Ureter (tissue), 1 donor: ENCODE measurements around the gene ADCY9. TPM values are rescaled to one million over a fixed set of nuclear protein-coding genes. Genes with fewer than 3 reads are reported as not detected.
"Not testable (repeated sequence)": the region's sequence is repeated elsewhere in the genome, so short reads cannot be mapped to it uniquely, and the experiment has no call there.

ENCODE experiments used
- DNase-seq: peaks from one replicate; pipeline ENCODE4 v3.0.0-alpha.2; 2020; ENCODE audit warnings: low spot score
- total RNA-seq: library from RNA; stranded (reverse); gene quantifications from one replicate; pipeline ENCODE4 v1.2.4, GENCODE V29; 2023
- donor health status: DM: yes; HTN: yes; CAD: no.

Gene ADCY9
- 23.3 TPM for total RNA-seq

DNA sequence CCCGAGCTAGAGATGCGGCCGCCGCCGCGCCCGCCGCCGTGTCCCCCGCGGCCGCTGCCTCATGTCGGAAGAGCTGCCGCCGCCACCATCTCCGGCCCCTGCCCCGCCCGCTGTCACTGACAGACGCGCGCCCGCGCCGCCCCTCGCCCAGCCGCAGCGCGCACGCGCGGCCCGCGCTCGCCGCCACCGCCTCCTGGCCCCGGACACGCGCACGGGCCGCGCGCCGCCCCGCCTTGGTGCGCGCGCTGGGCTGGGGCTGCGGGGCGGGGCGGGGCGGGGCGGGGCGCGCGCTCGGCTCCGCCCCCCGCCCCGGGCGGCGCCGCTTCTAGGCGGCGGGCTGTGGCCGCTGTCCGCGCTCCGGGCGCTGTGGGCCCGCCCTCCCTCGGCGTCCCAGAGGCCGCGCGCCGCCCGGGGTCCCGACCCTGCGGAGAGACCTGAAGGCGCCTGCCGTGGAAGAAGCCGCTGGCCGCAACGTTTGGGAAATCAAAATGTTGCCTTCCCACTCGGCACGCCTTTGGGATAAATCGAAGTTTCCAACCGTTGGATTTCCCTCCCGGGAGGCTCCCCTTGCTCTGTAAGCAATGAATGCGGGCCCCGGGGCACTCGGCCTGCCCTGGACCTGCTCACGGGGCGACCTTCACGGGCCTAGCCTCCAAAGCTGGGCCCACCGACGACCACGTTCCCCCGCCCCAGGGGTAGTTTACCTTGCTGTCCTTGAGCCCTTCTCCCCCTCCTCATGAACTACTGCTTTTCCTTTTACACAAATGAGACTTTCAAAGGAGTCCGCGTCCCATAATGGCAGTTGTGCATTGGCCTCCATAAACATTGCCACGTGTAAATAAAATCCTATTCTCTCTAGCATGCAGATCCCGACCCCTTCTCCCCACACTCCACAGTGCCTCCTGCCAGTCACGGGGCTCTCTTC, at the start of gene ADCY9:
TSS of gene ADCY9 (minus strand) at position 118 of the 925 bp plus-strand sequence. CDS start 1,000 bp downstream, outside the sequence.
- peak; percentile 69 for DNase-seq

DNA sequence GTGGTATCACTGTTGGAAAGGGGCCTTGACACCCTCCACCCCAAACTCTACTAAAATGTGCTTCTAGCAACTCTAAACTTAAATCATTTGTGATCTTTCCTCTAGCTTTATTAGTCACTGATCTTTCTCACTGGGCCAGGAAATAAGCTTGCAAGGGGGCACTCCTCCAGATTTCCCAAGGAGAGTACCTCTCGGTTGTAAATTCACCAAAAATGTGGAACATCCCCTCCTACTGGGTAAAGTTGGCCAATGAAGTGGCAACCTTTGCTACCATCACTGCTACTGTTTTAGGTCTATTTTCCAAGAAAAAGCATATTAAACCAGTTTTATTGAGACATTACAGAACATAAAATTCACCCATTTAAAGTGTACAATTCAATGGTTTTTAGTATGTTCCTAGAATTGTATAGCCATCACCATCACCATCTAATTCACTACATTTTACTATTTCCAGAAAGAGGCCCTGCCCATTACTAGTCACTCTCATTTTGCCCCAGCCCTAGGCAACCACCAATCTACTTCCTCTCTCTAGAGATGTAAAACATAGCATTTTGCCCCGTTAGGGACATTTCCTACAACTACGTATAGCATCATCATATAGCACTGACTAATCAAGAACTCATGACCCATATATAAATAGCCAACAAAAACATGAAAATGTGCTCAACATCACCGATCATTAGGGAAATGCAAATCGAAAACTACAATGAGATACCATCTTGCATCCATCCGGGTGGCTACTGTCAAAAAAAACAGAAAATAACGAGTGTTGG, 44.6 kb upstream of the ADCY9 start:
- DNase-seq: no peak

GRCh38 chr16:4159726-4160125, 43.5 kb upstream of the ADCY9 start:
- no peak for DNase-seq

- DNase-seq: no peak
Measured at GRCh38 chr16:4158143-4159093, 42.2 kb upstream of the ADCY9 start.

- no peak for DNase-seq
Measured at GRCh38 chr16:4157376-4157825, 41.2 kb upstream of the ADCY9 start.

GRCh38 chr16:4156503-4156902, 40.3 kb upstream of the ADCY9 start:
- DNase-seq: not testable (repeated sequence)

- DNase-seq: not testable (repeated sequence)
Measured at GRCh38 chr16:4153364-4153763, 37.1 kb upstream of the ADCY9 start.

DNA sequence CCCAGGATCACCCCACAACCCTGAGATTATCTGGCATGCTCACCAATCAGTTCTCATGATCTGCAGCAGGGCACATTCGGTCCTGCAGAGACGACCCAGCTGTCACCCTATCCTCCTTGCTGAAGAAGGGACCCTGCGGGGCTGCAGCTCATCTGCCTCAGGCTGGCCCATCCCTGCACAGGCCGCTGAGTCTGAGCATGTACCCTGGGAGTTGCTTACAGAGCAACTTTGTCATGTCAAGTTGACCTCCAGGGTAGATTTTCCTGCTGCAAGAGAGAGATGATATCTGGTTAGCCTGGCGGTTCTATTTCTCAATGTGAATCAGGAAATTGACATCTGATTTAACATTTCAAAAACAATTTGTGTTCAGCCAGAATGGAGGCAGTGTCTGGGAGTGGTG, 36.0 kb upstream of the ADCY9 start:
- no peak for DNase-seq

- no peak for DNase-seq
Measured at GRCh38 chr16:4147236-4147635, 31.0 kb upstream of the ADCY9 start.

DNA sequence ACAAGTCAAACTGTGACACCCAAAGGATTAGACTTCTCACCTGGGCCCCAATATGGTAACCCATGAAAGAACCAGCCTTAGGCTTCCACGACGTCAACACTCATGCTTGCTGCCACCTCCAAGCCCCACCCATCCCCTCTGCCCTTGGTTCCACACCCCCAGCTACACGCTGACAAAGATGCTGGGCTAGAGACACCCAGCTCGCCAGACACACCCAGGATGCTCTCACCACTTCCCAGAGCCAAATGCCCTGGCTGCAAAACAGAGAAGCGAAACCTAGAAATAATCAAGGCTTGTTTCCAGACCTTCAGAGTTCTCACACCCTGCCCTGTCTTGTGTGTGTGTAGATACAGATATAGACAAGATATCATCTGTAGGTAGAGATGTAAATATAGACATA, 26.0 kb upstream of the ADCY9 start:
- no peak for DNase-seq

DNA sequence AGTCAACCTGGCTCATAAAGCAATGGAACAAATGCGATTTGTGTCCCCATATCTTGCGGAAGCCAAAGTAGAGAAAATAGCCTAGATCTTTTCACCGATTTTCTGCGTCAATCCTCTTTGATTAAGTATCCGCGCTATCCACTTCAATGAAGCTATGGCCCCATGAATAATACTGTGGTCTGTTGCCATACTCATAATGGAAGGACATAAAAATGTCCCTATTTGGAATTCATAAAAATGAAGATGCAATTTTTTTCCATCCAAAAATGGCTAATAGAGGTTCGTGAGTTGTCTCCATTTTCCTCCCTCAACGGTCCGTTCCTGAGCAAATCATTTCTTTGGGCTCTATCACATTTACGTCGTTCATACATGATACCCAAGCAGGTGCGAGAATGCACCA, 25.4 kb upstream of the ADCY9 start:
- no peak for DNase-seq

GRCh38 chr16:4140652-4141051, 24.4 kb upstream of the ADCY9 start:
- peak; percentile 54 for DNase-seq

GRCh38 chr16:4139968-4140367, 23.7 kb upstream of the ADCY9 start:
- DNase-seq: no peak

DNA sequence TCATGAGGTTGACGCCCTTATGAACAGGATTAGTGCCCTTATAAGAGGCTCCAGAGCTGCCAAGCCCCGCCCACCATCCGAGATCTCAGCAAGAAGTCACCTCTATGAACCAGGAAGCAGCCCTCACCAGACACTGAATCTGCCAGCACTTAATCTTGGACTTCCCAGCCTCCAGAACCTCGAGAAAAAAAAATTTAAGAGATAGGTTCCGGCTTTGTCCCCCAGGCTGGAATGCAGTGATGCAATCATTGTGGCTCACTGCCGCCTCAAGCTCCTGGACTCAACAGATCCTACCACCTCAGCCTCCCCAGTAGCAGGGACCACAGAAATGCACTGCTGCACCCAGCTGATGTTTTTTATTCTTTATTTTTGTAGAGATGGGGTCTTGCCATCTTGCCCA, 22.5 kb upstream of the ADCY9 start:
- no peak for DNase-seq

- DNase-seq: no peak
Measured at GRCh38 chr16:4137438-4137837, 21.2 kb upstream of the ADCY9 start.

GRCh38 chr16:4136229-4136813, 20.1 kb upstream of the ADCY9 start:
- DNase-seq: peak; percentile 54

GRCh38 chr16:4135537-4135936, 19.3 kb upstream of the ADCY9 start:
- DNase-seq: no peak

GRCh38 chr16:4133897-4134372, 17.7 kb upstream of the ADCY9 start:
- DNase-seq: no peak

DNA sequence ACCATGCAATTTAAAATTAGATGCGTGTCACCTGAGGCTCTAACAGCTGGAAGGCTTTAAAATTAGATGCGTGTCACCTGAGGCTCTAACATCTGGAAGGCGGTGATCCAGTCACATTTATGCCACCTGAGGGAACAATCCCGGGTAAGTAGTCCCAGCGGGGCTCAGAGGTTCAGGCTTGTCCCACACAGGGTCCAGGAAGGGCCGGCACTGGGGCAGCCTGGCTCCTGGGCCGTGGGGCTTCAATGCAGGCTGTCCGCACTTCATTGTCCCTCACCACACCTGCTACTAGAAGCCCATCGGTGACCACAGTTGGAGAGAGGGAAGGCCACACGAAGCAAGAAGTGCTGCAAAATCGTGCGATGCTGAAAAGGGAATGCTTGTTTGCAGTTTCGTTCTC, 15.4 kb upstream of the ADCY9 start:
- DNase-seq: no peak

DNA sequence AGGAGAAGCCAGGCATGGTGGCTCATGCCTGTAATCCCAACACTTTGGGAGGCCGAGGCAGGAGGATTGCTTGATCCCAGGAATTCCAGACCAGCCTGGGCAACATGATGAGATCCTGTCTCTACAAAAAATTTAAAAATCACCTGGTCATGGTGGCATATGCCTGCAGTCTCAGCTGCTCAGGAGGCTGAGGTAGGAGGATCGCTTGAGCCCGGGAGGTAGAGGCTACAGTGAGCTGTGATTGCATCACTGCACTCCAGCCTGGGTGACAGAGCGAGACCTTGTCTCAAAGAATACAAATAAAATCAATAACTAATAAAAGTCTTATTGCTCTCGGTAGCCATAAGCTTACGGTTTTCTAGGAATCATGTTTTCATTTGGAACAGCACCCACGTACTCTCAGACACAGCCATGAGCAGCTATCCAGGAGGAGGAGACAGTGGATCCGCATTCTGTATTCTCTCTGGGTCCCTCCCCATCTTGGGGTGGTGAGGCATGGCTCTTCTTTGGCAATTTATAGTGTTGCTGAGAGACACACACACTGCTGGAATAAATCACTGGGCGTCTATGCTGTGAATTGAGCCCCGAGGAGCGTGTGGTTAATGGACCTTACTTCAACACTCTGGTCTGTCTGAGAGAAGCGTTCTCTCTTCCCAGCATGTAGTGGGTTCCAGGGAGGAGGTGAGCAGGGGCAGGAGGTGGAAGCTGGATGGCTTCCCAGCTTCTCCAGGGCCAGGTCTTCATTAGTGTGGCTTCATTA, 8.5 kb upstream of the ADCY9 start:
- no peak for DNase-seq
